Neuronal stem cell (in vitro differentiated cells): ENCODE results near the gene PKD1L1.

ENCODE experiments used
- DNase-seq: peaks from one replicate; pipeline ENCODE4 v3.0.0-alpha.2; 2013; ENCODE audit warnings: low spot score
- H2AFZ ChIP-seq: one replicate; pipeline ENCODE4 v1.6.1; 2013; ENCODE audit warnings: mild to moderate bottlenecking, low read length, inconsistent platforms
- H2AK5ac ChIP-seq: 2 replicates; pipeline ENCODE4 v1.6.1; 2013; ENCODE audit warnings: low read depth, mild to moderate bottlenecking, inconsistent platforms, low read length, moderate library complexity, mixed read lengths
- H2BK120ac ChIP-seq: 2 replicates; pipeline ENCODE4 v1.6.1; 2013; ENCODE audit warnings: low read depth, mild to moderate bottlenecking, inconsistent platforms, low read length, moderate library complexity, mixed read lengths
- H2BK12ac ChIP-seq: one replicate; pipeline ENCODE4 v1.6.1; 2013; ENCODE audit warnings: low read length, inconsistent platforms
- H2BK15ac ChIP-seq: 2 replicates; pipeline ENCODE4 v1.6.1; 2013; ENCODE audit warnings: mild to moderate bottlenecking, low read length, inconsistent platforms, mixed read lengths
- H2BK5ac ChIP-seq: one replicate; pipeline ENCODE4 v1.6.1; 2013; ENCODE audit warnings: inconsistent platforms, mild to moderate bottlenecking, low read length, moderate library complexity
- H3K14ac ChIP-seq: one replicate; pipeline ENCODE4 v1.6.1; 2013; ENCODE audit warnings: low read length, inconsistent platforms
- H3K18ac ChIP-seq: 2 replicates; pipeline ENCODE4 v1.6.1; 2013; ENCODE audit warnings: low read length, inconsistent platforms
- H3K23ac ChIP-seq: 2 replicates; pipeline ENCODE4 v1.6.1; 2013; ENCODE audit warnings: low read depth, mild to moderate bottlenecking, mixed read lengths, low read length, inconsistent platforms; ENCODE audit not compliant: poor library complexity
- H3K27ac ChIP-seq: replicated peaks from 3 replicates; pipeline ENCODE4 v1.5.1; 2013; ENCODE audit warnings: low read length, inconsistent platforms
- H3K27me3 ChIP-seq, 3 experiments: 2 replicates each; pipeline ENCODE4 v1.6.1; 2013; ENCODE audit warnings: low read length in 3 of 3, mild to moderate bottlenecking in 2 of 3, inconsistent platforms in 1 of 3, low read depth in 1 of 3, mixed read lengths in 1 of 3, moderate library complexity in 1 of 3; ENCODE audit not compliant: control insufficient read depth in 3 of 3, insufficient read depth in 3 of 3
- H3K36me3 ChIP-seq, 2 donors: replicated peaks in 1 of 2; 2 replicates each; pipeline ENCODE4 v1.6.1; 2013; ENCODE audit warnings: low read length in 2 of 2; ENCODE audit not compliant: control insufficient read depth in 2 of 2, insufficient read depth in 2 of 2
- H3K4ac ChIP-seq: 2 replicates; pipeline ENCODE4 v1.6.1; 2013; ENCODE audit warnings: inconsistent platforms, mild to moderate bottlenecking, low read length, moderate library complexity
- H3K4me1 ChIP-seq, 2 donors: 1 replicate in 1 of 2; 2 replicates in 1 of 2; pipeline ENCODE4 v1.6.1; 2013; ENCODE audit warnings: low read length in 2 of 2, low read depth in 1 of 2; ENCODE audit not compliant: control insufficient read depth in 2 of 2, insufficient read depth in 1 of 2
- H3K4me2 ChIP-seq: one replicate; pipeline ENCODE4 v1.6.1; 2013; ENCODE audit warnings: mild to moderate bottlenecking, low read length, inconsistent platforms; ENCODE audit not compliant: insufficient read depth, poor library complexity, severe bottlenecking
- H3K4me3 ChIP-seq, 2 donors: 2 replicates each; pipeline ENCODE4 v1.5.1; 2013; ENCODE audit warnings: low read length in 2 of 2, mild to moderate bottlenecking in 2 of 2, inconsistent platforms in 1 of 2, moderate library complexity in 1 of 2
- H3K79me1 ChIP-seq: one replicate; pipeline ENCODE4 v1.6.1; 2013; ENCODE audit warnings: low read depth, mild to moderate bottlenecking, inconsistent platforms, low read length, moderate library complexity
- H3K9ac ChIP-seq: one replicate; pipeline ENCODE4 v1.6.1; 2013; ENCODE audit warnings: mild to moderate bottlenecking, low read depth, low read length, inconsistent platforms; ENCODE audit not compliant: poor library complexity
- H3K9me3 ChIP-seq, 2 donors: replicated peaks in 1 of 2; 2 replicates each; pipeline versions ENCODE3 to v1.6.1; 2013; ENCODE audit warnings: low read length in 2 of 2, mild to moderate bottlenecking in 2 of 2, inconsistent platforms in 1 of 2, low read depth in 1 of 2, mixed read lengths in 1 of 2, moderate library complexity in 1 of 2; ENCODE audit not compliant: control insufficient read depth in 2 of 2, insufficient read depth in 1 of 2
- H4K8ac ChIP-seq: one replicate; pipeline ENCODE4 v1.6.1; 2013; ENCODE audit warnings: low read depth, mild to moderate bottlenecking, inconsistent platforms, low read length, moderate library complexity
- H4K91ac ChIP-seq: one replicate; pipeline ENCODE4 v1.6.1; 2013; ENCODE audit warnings: low read length, low read depth, mild to moderate bottlenecking, inconsistent platforms; ENCODE audit not compliant: poor library complexity
- WGBS, 2 donors: extraction: QIAGEN DNeasy Blood & Tissue Kit; methylation state at CpG; one replicate each; pipeline ENCODE4 v1.1.7; 2013; ENCODE audit warnings: missing lambda C conversion rate in 2 of 2, mixed read lengths in 1 of 2; ENCODE audit not compliant: insufficient read length in 2 of 2, insufficient replicate concordance in 1 of 2; ENCODE audit errors: extremely low coverage in 2 of 2; 5-methylcytosine and 5-hydroxymethylcytosine counted together

Gene PKD1L1

GRCh38 chr7:47764746-47765145 is 183.5 kb downstream of the PKD1L1 start:
- H2BK120ac ChIP-seq = no peak overlapping the region
- no peak for DNase-seq
- no peak overlapping the region for H3K4ac ChIP-seq
- no peak overlapping the region for H3K27ac ChIP-seq
- no peak overlapping the region for H2BK15ac ChIP-seq
- H3K27me3 ChIP-seq = no peaks in the 10 kb centered on the region
- no peak overlapping the region for H3K23ac ChIP-seq
- no peaks in the 10 kb centered on the region for H3K79me1 ChIP-seq
- no peak overlapping the region for H3K4me2 ChIP-seq
- H2BK12ac ChIP-seq = no peak overlapping the region
- H4K8ac ChIP-seq = no peak overlapping the region
- H2AFZ ChIP-seq = no peak overlapping the region
- H3K9ac ChIP-seq = no peak overlapping the region
- H3K36me3 ChIP-seq = no peaks in the 10 kb centered on the region
- H3K14ac ChIP-seq = no peak overlapping the region
- no peak overlapping the region for H3K4me3 ChIP-seq
- H3K4me1 ChIP-seq = peaks cover 11 to 13% of the 10 kb centered on the region in 2 donors
- no peak overlapping the region for H2AK5ac ChIP-seq
- H4K91ac ChIP-seq = no peak overlapping the region
- no peak overlapping the region for H3K18ac ChIP-seq
- no CpG with 5 or more reads among the region's 5 CpGs for WGBS, 2 donors
- H2BK5ac ChIP-seq = no peak overlapping the region
- no peaks in the 10 kb centered on the region for H3K9me3 ChIP-seq

GRCh38 chr7:47763063-47763974 is 184.9 kb downstream of the PKD1L1 start:
- H2BK12ac ChIP-seq = no peak overlapping the region
- H3K14ac ChIP-seq = no peak overlapping the region
- no peak overlapping the region for H2BK15ac ChIP-seq
- no CpG with 5 or more reads among the region's 9 CpGs for WGBS, 2 donors
- H3K4me3 ChIP-seq = no peak overlapping the region
- no peak overlapping the region for H2AK5ac ChIP-seq
- peak overlapping the region; percentile 31 for H2AFZ ChIP-seq
- H3K27ac ChIP-seq = no peak overlapping the region
- no peak overlapping the region for H4K8ac ChIP-seq
- H3K9ac ChIP-seq = no peak overlapping the region
- H3K27me3 ChIP-seq = no peaks in the 10 kb centered on the region
- H3K79me1 ChIP-seq = no peaks in the 10 kb centered on the region
- H2BK120ac ChIP-seq = no peak overlapping the region
- peak; percentile 52 for DNase-seq
- H3K23ac ChIP-seq = no peak overlapping the region
- H4K91ac ChIP-seq = no peak overlapping the region
- no peaks in the 10 kb centered on the region for H3K36me3 ChIP-seq
- no peak overlapping the region for H3K18ac ChIP-seq
- H3K9me3 ChIP-seq = no peaks in the 10 kb centered on the region
- H3K4me2 ChIP-seq = peak overlapping the region; percentile 19
- H3K4ac ChIP-seq = no peak overlapping the region
- H3K4me1 ChIP-seq = peaks cover 11 to 13% of the 10 kb centered on the region in 2 donors
- H2BK5ac ChIP-seq = no peak overlapping the region

- Histone ChIP-seq H2BK5ac (no peak overlapping the region), H3K79me1 (no peaks in the 10 kb centered on the region), H3K27ac (no peak overlapping the region), H3K27me3 (no peaks in the 10 kb centered on the region), H3K4me3 (no peak overlapping the region), H4K91ac (no peak overlapping the region), H3K4ac (no peak overlapping the region), H3K18ac (no peak overlapping the region), H2BK12ac (no peak overlapping the region), H3K9me3 (no peaks in the 10 kb centered on the region), H4K8ac (no peak overlapping the region), H2AK5ac (no peak overlapping the region), H3K14ac (no peak overlapping the region), H3K23ac (no peak overlapping the region), H3K9ac (no peak overlapping the region), H3K36me3 (no peaks in the 10 kb centered on the region), H3K4me1 (peaks cover 11 to 15% of the 10 kb centered on the region in 2 donors), H2AFZ (no peak overlapping the region), H3K4me2 (no peak overlapping the region), H2BK120ac (no peak overlapping the region), H2BK15ac (no peak overlapping the region)
- no CpG with 5 or more reads among the region's 4 CpGs for WGBS, 2 donors
- no peak for DNase-seq
Measured at GRCh38 chr7:47762746-47763062, 185.6 kb downstream of the PKD1L1 start.

- Histone ChIP-seq H3K27me3 (no peaks in the 10 kb centered on the region), H4K8ac (no peak overlapping the region), H3K36me3 (no peaks in the 10 kb centered on the region), H3K9ac (no peak overlapping the region), H2BK12ac (no peak overlapping the region), H3K23ac (no peak overlapping the region), H2AK5ac (no peak overlapping the region), H3K18ac (no peak overlapping the region), H3K27ac (no peak overlapping the region), H3K79me1 (no peaks in the 10 kb centered on the region), H3K4ac (no peak overlapping the region), H2BK15ac (no peak overlapping the region), H3K4me2 (no peak overlapping the region), H3K4me3 (no peak overlapping the region), H3K9me3 (no peaks in the 10 kb centered on the region), H3K4me1 (peaks cover 11 to 15% of the 10 kb centered on the region in 2 donors), H4K91ac (no peak overlapping the region), H2AFZ (no peak overlapping the region), H3K14ac (no peak overlapping the region), H2BK5ac (no peak overlapping the region), H2BK120ac (no peak overlapping the region)
- DNase-seq = no peak
Measured at GRCh38 chr7:47762207-47762606, 186.1 kb downstream of the PKD1L1 start.
